K562 (cell line): ENCODE data around the gene KDM4C. TPM values are rescaled to one million over a fixed set of nuclear protein-coding genes. Genes with fewer than 3 reads are reported as not detected.
A peak's percentile ranks its signal among the peaks of the same experiment; 100 is the strongest.

Experiments
- ATAC-seq: fragments of 200-7000 bp; cut with Tn5 transposase; 3 replicates; pipeline ENCODE4 v1.9.1; 2020; ENCODE audit warnings: moderate library complexity
- BruUV-seq: library from RNA; stranded (reverse); fragments of 400-500 nt; replicated peaks from 2 replicates; lab custom pipeline; 2021; lab: Mats Ljungman, UMichigan
- CTCF ChIA-PET: fragments of 300-600 bp; formaldehyde crosslinking; extraction: SDS; loops from one replicate; lab custom pipeline; 2021; ENCODE audit warnings: low intra/inter-chr PET ratio; lab: Yijun Ruan, JAX
- POLR2A ChIA-PET: fragments of 300-600, 350-650 bp; sonication (Branson Sonifier 250); formaldehyde crosslinking; extraction: SDS; loops from one replicate; lab custom pipeline; 2021; ENCODE audit warnings: antibody characterized with exemption, inconsistent platforms; lab: Yijun Ruan, JAX
- DNase-seq, 4 experiments: peaks; one replicate each; pipeline versions ENCODE4 v3.0.0 to v3.0.0-alpha.2; 2011 to 2018; ENCODE audit warnings: low spot score in 3 of 4, mixed read lengths in 3 of 4; ENCODE audit errors: extremely low read depth in 1 of 4
- FAIRE-seq: peaks from 2 replicates; lab custom pipeline; 2011; peaks lifted over from hg19 to GRCh38; lab: Jason Lieb, UNC
- H2AFZ ChIP-seq: 2 replicates; pipeline ENCODE4 v1.6.0; 2011; ENCODE audit warnings: low read depth, low read length, control low read depth, inconsistent platforms
- H3K27ac ChIP-seq: fragments of 200-600 bp; 3 replicates; pipeline ENCODE4 v1.8.0; 2011; ENCODE audit warnings: low read depth, mild to moderate bottlenecking, control low read depth, inconsistent platforms, low read length, moderate library complexity, mixed read lengths; ENCODE audit errors: extremely low read depth
- H3K27me3 ChIP-seq, 2 experiments: fragments of 300-600 bp in 1 of 2; 2 replicates in 1 of 2; 3 replicates in 1 of 2; pipeline versions ENCODE4 v1.6.0 to v1.8.0; 2011; ENCODE audit warnings: inconsistent platforms in 2 of 2, low read length in 2 of 2, mild to moderate bottlenecking in 1 of 2, mixed read lengths in 1 of 2, moderate library complexity in 1 of 2; ENCODE audit not compliant: control insufficient read depth in 2 of 2, insufficient read depth in 2 of 2
- H3K36me3 ChIP-seq: fragments of 300-600 bp; 3 replicates; pipeline ENCODE4 v1.8.0; 2011; ENCODE audit warnings: mild to moderate bottlenecking, low read length, inconsistent platforms; ENCODE audit not compliant: control insufficient read depth, insufficient read depth
- H3K4me1 ChIP-seq, 2 experiments: fragments of 200-600 bp in 1 of 2; replicated peaks in 1 of 2; 2 replicates in 1 of 2; 3 replicates in 1 of 2; pipeline versions ENCODE4 v1.5.1 to v1.8.0; 2011; ENCODE audit warnings: inconsistent platforms in 2 of 2, low read length in 2 of 2, mild to moderate bottlenecking in 1 of 2, mixed read lengths in 1 of 2, moderate library complexity in 1 of 2; ENCODE audit not compliant: control insufficient read depth in 2 of 2, insufficient read depth in 2 of 2
- H3K4me2 ChIP-seq: 2 replicates; pipeline ENCODE4 v1.6.1; 2011; ENCODE audit warnings: low read length, control low read depth, inconsistent platforms, mixed read lengths; ENCODE audit not compliant: insufficient read depth
- H3K4me3 ChIP-seq: fragments of 200-600 bp; sonication (generic), shearing (Covaris generic); 2 replicates; pipeline ENCODE4 v1.5.1; 2016; ENCODE audit warnings: control low read depth, inconsistent platforms
- H3K79me2 ChIP-seq: fragments of 200-600 bp; 3 replicates; pipeline ENCODE4 v1.8.0; 2011; ENCODE audit warnings: low read length, inconsistent platforms; ENCODE audit not compliant: control insufficient read depth, insufficient read depth
- H3K9ac ChIP-seq, 2 experiments: 2 replicates each; pipeline versions ENCODE4 v1.6.0 to v1.6.1; 2011; ENCODE audit warnings: low read depth in 2 of 2, low read length in 2 of 2, control low read depth in 1 of 2, inconsistent platforms in 1 of 2, mild to moderate bottlenecking in 1 of 2, mixed read lengths in 1 of 2; ENCODE audit not compliant: insufficient read depth in 1 of 2
- H3K9me1 ChIP-seq: one replicate; pipeline ENCODE4 v1.6.0; 2011; ENCODE audit warnings: inconsistent platforms, mild to moderate bottlenecking, low read length, moderate library complexity; ENCODE audit not compliant: control insufficient read depth, insufficient read depth
- H3K9me3 ChIP-seq: replicated peaks from 2 replicates; pipeline ENCODE4 v1.5.1; 2011; ENCODE audit warnings: low read depth, low read length, inconsistent platforms; ENCODE audit not compliant: control insufficient read depth, insufficient read depth
- H4K20me1 ChIP-seq: replicated peaks from 2 replicates; pipeline ENCODE4 v1.6.1; 2011; ENCODE audit warnings: low read length, inconsistent platforms, mixed read lengths; ENCODE audit not compliant: control insufficient read depth, insufficient read depth
- PCBP2 ChIP-seq: fragments of 200-400 bp; formaldehyde crosslinking; IDR thresholded peaks from 2 replicates; pipeline ENCODE4 v1.6.1; 2018; ENCODE audit warnings: low read length, low read depth, mild to moderate bottlenecking, moderate library complexity; ENCODE audit not compliant: poor library complexity, severe bottlenecking
- ZNF165 ChIP-seq: fragments of 250-450 bp; sonication (Bioruptor Pico); IDR thresholded peaks from 2 replicates; pipeline ENCODE4 v1.4.0; 2020; ENCODE audit warnings: borderline replicate concordance
- WGBS: fragments of 100-300 bp; shearing (Covaris generic); methylation state at CpG from one replicate; pipeline ENCODE4 v1.1.6; 2016; ENCODE audit warnings: low coverage, mixed read lengths; ENCODE audit not compliant: insufficient coverage; ENCODE audit errors: missing lambda C conversion rate; 5-methylcytosine and 5-hydroxymethylcytosine counted together
- in situ Hi-C: fragments of 300-500 bp; cut with MboI; formaldehyde crosslinking; loops from 4 replicates; pipeline ENCODE4 v1.15.0; 2018; ENCODE audit warnings: inconsistent platforms, mixed read lengths
- intact Hi-C: fragments of 100-400 bp; cut with micrococcal nuclease; formaldehyde crosslinking; loops from 2 replicates; pipeline ENCODE4 v1.14.2; 2022
- polyA plus RNA-seq, 8 experiments: library from polyadenylated mRNA; depleted of rRNA in 4 of 8; stranded (reverse) in 5 of 8; unstranded in 3 of 8; fragments of >200 nt; fragmentation: Nextera tagmentation in 2 of 8; fragmentation: Illumina TruSeq in 1 of 8; extraction: Ambion mirVana in 2 of 8; extraction: Trizol in 1 of 8; gene quantifications; 2 replicates each; pipeline versions ENCODE4 v1.2.1 to v1.2.3, GENCODE V29; 2011 to 2014; ENCODE audit warnings: inconsistent platforms in 1 of 8, missing spikeins in 1 of 8
- total RNA-seq, 7 experiments: library from RNA; depleted of rRNA in 6 of 7; stranded (reverse); fragments of >200 nt in 6 of 7; fragmentation: Illumina TruSeq in 2 of 7; extraction: Trizol in 2 of 7; gene quantifications; 2 replicates each; pipeline versions ENCODE4 v1.2.1 to v1.2.3, GENCODE V29; 2011 to 2021; ENCODE audit warnings: low replicate concordance in 1 of 7
- TF ChIP-seq, protein P1 (sequence below): fragments of 450-650 bp; IDR thresholded peaks from 2 replicates; pipeline ENCODE4 v1.6.1; 2016
- TF ChIP-seq, protein P2 (sequence below): fragments of 250-450 bp; sonication (Bioruptor Pico); IDR thresholded peaks from 2 replicates; pipeline ENCODE4 v1.8.0; 2022; ENCODE audit warnings: moderate library complexity, mild to moderate bottlenecking, inconsistent platforms
- TF ChIP-seq, protein P3 (sequence below): sonication (generic); formaldehyde crosslinking; IDR thresholded peaks from 2 replicates; pipeline ENCODE4 v1.8.1; 2023; ENCODE audit warnings: mild to moderate bottlenecking, missing genetic modification reagents, moderate library complexity
- TF ChIP-seq, protein P4 (sequence below), 2 experiments: fragments of 450-650 bp; formaldehyde crosslinking in 1 of 2; IDR thresholded peaks; 2 replicates each; pipeline versions ENCODE4 v1.4.0 to v1.6.1; 2014 to 2020; ENCODE audit warnings: mild to moderate bottlenecking in 2 of 2, borderline replicate concordance in 1 of 2, low read depth in 1 of 2

Gene KDM4C
- total and polyA plus RNA-seq, 9 of the 15 experiments (the other 6 are each of a cell fraction or from before 2014, with no cell fraction given) = 5.4 to 17.0 (median 12.6) TPM

DNA sequence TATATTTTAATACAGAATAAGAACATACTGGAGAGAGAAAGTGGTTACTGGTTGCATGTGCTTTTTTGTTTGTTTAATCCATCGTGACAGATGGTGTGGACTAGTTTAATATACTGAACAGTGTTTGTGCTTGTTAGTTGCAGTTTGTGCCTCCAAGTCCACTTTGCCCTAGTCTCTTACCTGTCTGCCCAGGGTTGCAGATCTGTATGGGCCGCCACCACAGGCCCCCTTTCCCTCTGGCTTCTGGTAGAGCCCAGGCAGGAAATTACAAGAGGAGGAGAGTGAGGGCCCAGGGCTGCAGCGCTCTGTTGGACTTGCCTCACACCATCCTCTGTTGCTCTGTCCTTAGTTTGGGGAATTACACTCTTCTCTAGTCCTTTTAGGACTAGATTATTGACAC, 166.4 kb downstream of the KDM4C start:
- FAIRE-seq = no peak
- TF ChIP-seq, protein P1, sequence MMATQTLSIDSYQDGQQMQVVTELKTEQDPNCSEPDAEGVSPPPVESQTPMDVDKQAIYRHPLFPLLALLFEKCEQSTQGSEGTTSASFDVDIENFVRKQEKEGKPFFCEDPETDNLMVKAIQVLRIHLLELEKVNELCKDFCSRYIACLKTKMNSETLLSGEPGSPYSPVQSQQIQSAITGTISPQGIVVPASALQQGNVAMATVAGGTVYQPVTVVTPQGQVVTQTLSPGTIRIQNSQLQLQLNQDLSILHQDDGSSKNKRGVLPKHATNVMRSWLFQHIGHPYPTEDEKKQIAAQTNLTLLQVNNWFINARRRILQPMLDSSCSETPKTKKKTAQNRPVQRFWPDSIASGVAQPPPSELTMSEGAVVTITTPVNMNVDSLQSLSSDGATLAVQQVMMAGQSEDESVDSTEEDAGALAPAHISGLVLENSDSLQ = no peak
- TF ChIP-seq, protein P2, sequence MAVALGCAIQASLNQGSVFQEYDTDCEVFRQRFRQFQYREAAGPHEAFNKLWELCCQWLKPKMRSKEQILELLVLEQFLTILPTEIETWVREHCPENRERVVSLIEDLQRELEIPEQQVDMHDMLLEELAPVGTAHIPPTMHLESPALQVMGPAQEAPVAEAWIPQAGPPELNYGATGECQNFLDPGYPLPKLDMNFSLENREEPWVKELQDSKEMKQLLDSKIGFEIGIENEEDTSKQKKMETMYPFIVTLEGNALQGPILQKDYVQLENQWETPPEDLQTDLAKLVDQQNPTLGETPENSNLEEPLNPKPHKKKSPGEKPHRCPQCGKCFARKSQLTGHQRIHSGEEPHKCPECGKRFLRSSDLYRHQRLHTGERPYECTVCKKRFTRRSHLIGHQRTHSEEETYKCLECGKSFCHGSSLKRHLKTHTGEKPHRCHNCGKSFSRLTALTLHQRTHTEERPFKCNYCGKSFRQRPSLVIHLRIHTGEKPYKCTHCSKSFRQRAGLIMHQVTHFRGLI (CRISPR knock-in tag) = no peak
- TF ChIP-seq, protein P3, sequence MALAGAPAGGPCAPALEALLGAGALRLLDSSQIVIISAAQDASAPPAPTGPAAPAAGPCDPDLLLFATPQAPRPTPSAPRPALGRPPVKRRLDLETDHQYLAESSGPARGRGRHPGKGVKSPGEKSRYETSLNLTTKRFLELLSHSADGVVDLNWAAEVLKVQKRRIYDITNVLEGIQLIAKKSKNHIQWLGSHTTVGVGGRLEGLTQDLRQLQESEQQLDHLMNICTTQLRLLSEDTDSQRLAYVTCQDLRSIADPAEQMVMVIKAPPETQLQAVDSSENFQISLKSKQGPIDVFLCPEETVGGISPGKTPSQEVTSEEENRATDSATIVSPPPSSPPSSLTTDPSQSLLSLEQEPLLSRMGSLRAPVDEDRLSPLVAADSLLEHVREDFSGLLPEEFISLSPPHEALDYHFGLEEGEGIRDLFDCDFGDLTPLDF (CRISPR knock-in tag) = no peak
- TF ChIP-seq ZNF165 (no peak), PCBP2 (no peak)
- TF ChIP-seq, protein P4, sequence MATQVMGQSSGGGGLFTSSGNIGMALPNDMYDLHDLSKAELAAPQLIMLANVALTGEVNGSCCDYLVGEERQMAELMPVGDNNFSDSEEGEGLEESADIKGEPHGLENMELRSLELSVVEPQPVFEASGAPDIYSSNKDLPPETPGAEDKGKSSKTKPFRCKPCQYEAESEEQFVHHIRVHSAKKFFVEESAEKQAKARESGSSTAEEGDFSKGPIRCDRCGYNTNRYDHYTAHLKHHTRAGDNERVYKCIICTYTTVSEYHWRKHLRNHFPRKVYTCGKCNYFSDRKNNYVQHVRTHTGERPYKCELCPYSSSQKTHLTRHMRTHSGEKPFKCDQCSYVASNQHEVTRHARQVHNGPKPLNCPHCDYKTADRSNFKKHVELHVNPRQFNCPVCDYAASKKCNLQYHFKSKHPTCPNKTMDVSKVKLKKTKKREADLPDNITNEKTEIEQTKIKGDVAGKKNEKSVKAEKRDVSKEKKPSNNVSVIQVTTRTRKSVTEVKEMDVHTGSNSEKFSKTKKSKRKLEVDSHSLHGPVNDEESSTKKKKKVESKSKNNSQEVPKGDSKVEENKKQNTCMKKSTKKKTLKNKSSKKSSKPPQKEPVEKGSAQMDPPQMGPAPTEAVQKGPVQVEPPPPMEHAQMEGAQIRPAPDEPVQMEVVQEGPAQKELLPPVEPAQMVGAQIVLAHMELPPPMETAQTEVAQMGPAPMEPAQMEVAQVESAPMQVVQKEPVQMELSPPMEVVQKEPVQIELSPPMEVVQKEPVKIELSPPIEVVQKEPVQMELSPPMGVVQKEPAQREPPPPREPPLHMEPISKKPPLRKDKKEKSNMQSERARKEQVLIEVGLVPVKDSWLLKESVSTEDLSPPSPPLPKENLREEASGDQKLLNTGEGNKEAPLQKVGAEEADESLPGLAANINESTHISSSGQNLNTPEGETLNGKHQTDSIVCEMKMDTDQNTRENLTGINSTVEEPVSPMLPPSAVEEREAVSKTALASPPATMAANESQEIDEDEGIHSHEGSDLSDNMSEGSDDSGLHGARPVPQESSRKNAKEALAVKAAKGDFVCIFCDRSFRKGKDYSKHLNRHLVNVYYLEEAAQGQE (IDR thresholded peaks at IDR 0.05; ENCODE audit: borderline replicate concordance) = no peak
- TF ChIP-seq, protein P4 (CRISPR knock-in tag; IDR thresholded peaks at IDR 0.05; ENCODE audit: low read depth) = no peak

More for the DNA sequence above, 166.4 kb downstream of the KDM4C start:
- H3K27ac ChIP-seq = no peak overlapping the region
- peak overlapping the region in 1 of 2 experiments; percentile 53; a peak in 1 of 4 replicates for H3K9ac ChIP-seq
- 83% methylated on average over 1 of the region's 3 CpGs for WGBS
- no peak overlapping the region for H2AFZ ChIP-seq
- no peak overlapping the region for H3K4me2 ChIP-seq
- 0 out of 3 replicates have a peak, but pooled peaks cover 4% of the 10 kb centered on the region for H3K36me3 ChIP-seq
- no peak overlapping the region for H3K4me3 ChIP-seq
- no peaks in the 10 kb centered on the region for H3K27me3 ChIP-seq
- no peaks in the 10 kb centered on the region for H3K9me1 ChIP-seq
- H4K20me1 ChIP-seq = no peaks in the 10 kb centered on the region
- ATAC-seq (peak; percentile 15; the same call in 2 of the 3 replicates), DNase-seq (no peak)
- in situ Hi-C loops = loop anchor here (25.0 kb wide), 1 partner anchor 263 kb away; no protein-coding TSS in a partner anchor
- H3K4me1 ChIP-seq = peaks cover 6 to 35% of the 10 kb centered on the region in 2 experiments; a peak in 4 of 5 replicates
- BruUV-seq = no TSS peak
- peaks cover 14% of the 10 kb centered on the region; the same call in 2 of the 3 replicates for H3K79me2 ChIP-seq
- POLR2A ChIA-PET = interaction anchor here (1.8 kb wide), 1 partner anchor 8 kb away, joined by 5 read pairs; no protein-coding TSS in a partner anchor
- CTCF ChIA-PET = no interaction called here
- intact Hi-C loops = no loop called here
- no peaks in the 10 kb centered on the region for H3K9me3 ChIP-seq
